B cell (primary cell): ENCODE results near the gene NTN5. TPM values are rescaled to one million over a fixed set of nuclear protein-coding genes. Genes with fewer than 3 reads are reported as not detected.

Experiments
- ATAC-seq: fragments of 200-7000 bp; cut with Tn5 transposase; one replicate; pipeline ENCODE4 v1.10.0; 2021; ENCODE audit warnings: low read depth, mild to moderate bottlenecking, moderate number of reproducible peaks, moderate library complexity
- CTCF ChIA-PET: fragments of 350-600 bp; sonication (Branson Sonifier 250); formaldehyde crosslinking; loops from one replicate; lab custom pipeline; 2021; ENCODE audit warnings: antibody characterized with exemption, inconsistent platforms; lab: Charles Lee
- POLR2A ChIA-PET: fragments of 350-600 bp; sonication (Branson Sonifier 250); formaldehyde crosslinking; loops from one replicate; lab custom pipeline; 2021; ENCODE audit warnings: antibody characterized with exemption; lab: Charles Lee
- DNase-seq: peaks from one replicate; pipeline ENCODE4 v3.0.0; 2013
- H2AFZ ChIP-seq: 2 replicates; pipeline ENCODE4 v1.6.1; 2012; ENCODE audit warnings: mild to moderate bottlenecking, low read depth, low read length; ENCODE audit not compliant: insufficient read depth, poor library complexity, severe bottlenecking
- H3K27ac ChIP-seq, 2 donors: 1 replicate in 1 of 2; 2 replicates in 1 of 2; pipeline ENCODE4 v1.5.1; 2012 to 2013; ENCODE audit warnings: low read length in 2 of 2, mild to moderate bottlenecking in 2 of 2, moderate library complexity in 1 of 2
- H3K27me3 ChIP-seq, 4 experiments: fragments of 200-600 bp in 1 of 4; sonication (generic) in 1 of 4; replicated peaks in 1 of 4; 1 replicate in 2 of 4; 2 replicates in 2 of 4; pipeline versions ENCODE4 v1.6.1 to v1.7.0; 2013 to 2016; ENCODE audit warnings: low read length in 3 of 4, mild to moderate bottlenecking in 2 of 4, mixed read lengths in 1 of 4, moderate library complexity in 1 of 4; ENCODE audit not compliant: insufficient read depth in 4 of 4, control insufficient read depth in 3 of 4; ENCODE audit errors: control extremely low read depth in 1 of 4
- H3K36me3 ChIP-seq, 2 experiments: replicated peaks in 1 of 2; 1 replicate in 1 of 2; 2 replicates in 1 of 2; pipeline versions ENCODE4 v1.6.1 to v1.7.1; 2013; ENCODE audit warnings: low read length in 1 of 2; ENCODE audit not compliant: insufficient read depth in 2 of 2, control insufficient read depth in 1 of 2; ENCODE audit errors: control extremely low read depth in 1 of 2, extremely low read depth in 1 of 2
- H3K4me1 ChIP-seq, 2 donors: fragments of 200-600 bp in 1 of 2; sonication (generic) in 1 of 2; 1 replicate in 1 of 2; 2 replicates in 1 of 2; pipeline versions ENCODE4 v1.5.1 to v1.6.1; 2013 to 2017; ENCODE audit warnings: low read length in 2 of 2; ENCODE audit not compliant: control insufficient read depth in 2 of 2, insufficient read depth in 2 of 2
- H3K4me2 ChIP-seq: replicated peaks from 2 replicates; pipeline ENCODE3; 2012; ENCODE audit warnings: mild to moderate bottlenecking, low read depth, low read length; ENCODE audit not compliant: poor library complexity, severe bottlenecking
- H3K4me3 ChIP-seq, 5 experiments: fragments of 200-600 bp in 1 of 5; sonication (generic) in 1 of 5; 1 replicate in 3 of 5; 2 replicates in 2 of 5; pipeline versions ENCODE4 v1.5.1 to v1.7.0; 2011 to 2016; ENCODE audit warnings: low read length in 4 of 5, mild to moderate bottlenecking in 4 of 5, low read depth in 2 of 5, control low read depth in 1 of 5, moderate library complexity in 1 of 5; ENCODE audit not compliant: insufficient read depth in 1 of 5; ENCODE audit errors: control extremely low read depth in 1 of 5, extremely low read depth in 1 of 5
- H3K79me2 ChIP-seq: fragments of 200-600 bp; sonication (generic); one replicate; pipeline ENCODE4 v1.6.0; 2016; ENCODE audit warnings: low read length; ENCODE audit not compliant: control insufficient read depth, insufficient read depth
- H3K9ac ChIP-seq: fragments of 200-600 bp; sonication (generic); 2 replicates; pipeline ENCODE4 v1.6.1; 2017; ENCODE audit warnings: mild to moderate bottlenecking, low read length, moderate library complexity
- H3K9me3 ChIP-seq, 3 donors: one replicate each; pipeline versions ENCODE4 v1.6.1 to v1.7.1; 2013; ENCODE audit warnings: low read length in 2 of 3; ENCODE audit not compliant: control insufficient read depth in 2 of 3, insufficient read depth in 1 of 3; ENCODE audit errors: control extremely low read depth in 1 of 3
- H4K20me1 ChIP-seq: 2 replicates; pipeline ENCODE4 v1.6.0; 2012; ENCODE audit warnings: mild to moderate bottlenecking, low read length; ENCODE audit not compliant: insufficient read depth, control insufficient read depth, poor library complexity, severe bottlenecking
- H3K27ac Mint-ChIP-seq: one replicate; pipeline ENCODE4 v1.8.0; 2021; ENCODE audit warnings: mixed read lengths
- H3K27me3 Mint-ChIP-seq: one replicate; pipeline ENCODE4 v1.8.0; 2021; ENCODE audit warnings: mixed read lengths
- H3K4me1 Mint-ChIP-seq: one replicate; pipeline ENCODE4 v1.8.0; 2021; ENCODE audit warnings: mixed read lengths
- H3K4me3 Mint-ChIP-seq: one replicate; pipeline ENCODE4 v1.8.0; 2021; ENCODE audit warnings: mixed read lengths
- H3K9me3 Mint-ChIP-seq: one replicate; pipeline ENCODE4 v1.8.0; 2022; ENCODE audit warnings: mixed read lengths; ENCODE audit not compliant: insufficient read depth
- EZH2 ChIP-seq: IDR thresholded peaks from 2 replicates; pipeline ENCODE4 v1.6.1; 2012; ENCODE audit warnings: borderline replicate concordance, low read depth, mild to moderate bottlenecking, moderate library complexity, low read length; ENCODE audit not compliant: insufficient read depth, poor library complexity, severe bottlenecking
- WGBS: methylation state at CpG from one replicate; pipeline ENCODE4 v1.1.5; 2013; ENCODE audit warnings: missing lambda C conversion rate; ENCODE audit not compliant: insufficient coverage; 5-methylcytosine and 5-hydroxymethylcytosine counted together
- intact Hi-C: fragments of 100-400 bp; cut with micrococcal nuclease; formaldehyde crosslinking; loops from one replicate; pipeline ENCODE4 v1.10.0; 2022
- polyA plus RNA-seq: library from polyadenylated mRNA; depleted of rRNA; stranded (reverse); fragments of >200 nt; gene quantifications from 2 replicates; pipeline ENCODE4 v1.2.3, GENCODE V29; 2012
- total RNA-seq, 2 donors: library from RNA; stranded (reverse); fragments of 120-200 nt in 1 of 2; gene quantifications; 1 replicate in 1 of 2; 2 replicates in 1 of 2; pipeline versions ENCODE4 v1.2.3 to v1.2.4, GENCODE V29; 2013 to 2022
- TF ChIP-seq, protein P1 (sequence below): fragments of 200-600 bp; IDR thresholded peaks from one replicate; pipeline ENCODE4 v1.8.0; 2022; ENCODE audit warnings: antibody characterized with exemption, mild to moderate bottlenecking

Gene NTN5
- total and polyA plus RNA-seq, 2 donors (not counting 1 experiment from before 2014, with no cell fraction given) = 1.2 to 1.8 TPM

GRCh38 chr19:48713041-48713863 lies 40.4 kb upstream of the NTN5 start:
- peak overlapping the region; percentile 13 to 86 (median 74) for H3K4me3 ChIP-seq
- TF ChIP-seq, protein P1, sequence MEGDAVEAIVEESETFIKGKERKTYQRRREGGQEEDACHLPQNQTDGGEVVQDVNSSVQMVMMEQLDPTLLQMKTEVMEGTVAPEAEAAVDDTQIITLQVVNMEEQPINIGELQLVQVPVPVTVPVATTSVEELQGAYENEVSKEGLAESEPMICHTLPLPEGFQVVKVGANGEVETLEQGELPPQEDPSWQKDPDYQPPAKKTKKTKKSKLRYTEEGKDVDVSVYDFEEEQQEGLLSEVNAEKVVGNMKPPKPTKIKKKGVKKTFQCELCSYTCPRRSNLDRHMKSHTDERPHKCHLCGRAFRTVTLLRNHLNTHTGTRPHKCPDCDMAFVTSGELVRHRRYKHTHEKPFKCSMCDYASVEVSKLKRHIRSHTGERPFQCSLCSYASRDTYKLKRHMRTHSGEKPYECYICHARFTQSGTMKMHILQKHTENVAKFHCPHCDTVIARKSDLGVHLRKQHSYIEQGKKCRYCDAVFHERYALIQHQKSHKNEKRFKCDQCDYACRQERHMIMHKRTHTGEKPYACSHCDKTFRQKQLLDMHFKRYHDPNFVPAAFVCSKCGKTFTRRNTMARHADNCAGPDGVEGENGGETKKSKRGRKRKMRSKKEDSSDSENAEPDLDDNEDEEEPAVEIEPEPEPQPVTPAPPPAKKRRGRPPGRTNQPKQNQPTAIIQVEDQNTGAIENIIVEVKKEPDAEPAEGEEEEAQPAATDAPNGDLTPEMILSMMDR = peak; percentile 16
- no peak for TF ChIP-seq EZH2
- WGBS = 11% methylated on average over 15 of the region's 25 CpGs
- no peaks in the 10 kb centered on the region for H4K20me1 ChIP-seq
- peak overlapping the region; percentile 97 for H3K4me2 ChIP-seq
- Mint-ChIP-seq H3K4me3 (peak overlapping the region; percentile 89), H3K27me3 (no peaks in the 10 kb centered on the region), H3K9me3 (no peaks in the 10 kb centered on the region), H3K27ac (peak overlapping the region; percentile 20), H3K4me1 (peaks cover 21% of the 10 kb centered on the region)
- H3K36me3 ChIP-seq = no peaks in the 10 kb centered on the region
- H3K27me3 ChIP-seq = no peaks in the 10 kb centered on the region
- H3K9me3 ChIP-seq = no peaks in the 10 kb centered on the region
- peaks cover 14 to 22% of the 10 kb centered on the region in 2 donors for H3K4me1 ChIP-seq
- CTCF ChIA-PET = interaction anchor here (1.0 to 1.6 kb wide), 2 partner anchors 25 to 39 kb away, joined by 3 to 5 read pairs; no protein-coding TSS in a partner anchor
- H3K79me2 ChIP-seq = peaks cover 5% of the 10 kb centered on the region
- no peak overlapping the region for H3K27ac ChIP-seq
- H3K9ac ChIP-seq = peak overlapping the region; percentile 86
- ATAC-seq = no peak
- intact Hi-C loops = no loop called here
- H2AFZ ChIP-seq = peak overlapping the region; percentile 96
- DNase-seq = peak; percentile 41
- POLR2A ChIA-PET = interaction anchor here (0.6 kb wide), 1 partner anchor 65 kb away, joined by 5 read pairs; no protein-coding TSS in a partner anchor
